K562 (cell line): ENCODE results near the gene TRIM2. TPM values are rescaled to one million over a fixed set of nuclear protein-coding genes. Genes with fewer than 3 reads are reported as not detected.

ENCODE experiments used
- ATAC-seq: fragments of 200-7000 bp; cut with Tn5 transposase; 3 replicates; pipeline ENCODE4 v1.9.1; 2020; ENCODE audit warnings: moderate library complexity
- BruUV-seq: library from RNA; stranded (reverse); fragments of 400-500 nt; replicated peaks from 2 replicates; lab custom pipeline; 2021; lab: Mats Ljungman, UMichigan
- CTCF ChIA-PET: fragments of 300-600 bp; formaldehyde crosslinking; extraction: SDS; loops from one replicate; lab custom pipeline; 2021; ENCODE audit warnings: low intra/inter-chr PET ratio; lab: Yijun Ruan, JAX
- POLR2A ChIA-PET: fragments of 300-600, 350-650 bp; sonication (Branson Sonifier 250); formaldehyde crosslinking; extraction: SDS; loops from one replicate; lab custom pipeline; 2021; ENCODE audit warnings: antibody characterized with exemption, inconsistent platforms; lab: Yijun Ruan, JAX
- DNase-seq, 4 experiments: peaks; one replicate each; pipeline versions ENCODE4 v3.0.0 to v3.0.0-alpha.2; 2011 to 2018; ENCODE audit warnings: low spot score in 3 of 4, mixed read lengths in 3 of 4; ENCODE audit errors: extremely low read depth in 1 of 4
- FAIRE-seq: peaks from 2 replicates; lab custom pipeline; 2011; peaks lifted over from hg19 to GRCh38; lab: Jason Lieb, UNC
- H2AFZ ChIP-seq: 2 replicates; pipeline ENCODE4 v1.6.0; 2011; ENCODE audit warnings: low read depth, low read length, control low read depth, inconsistent platforms
- H3K27ac ChIP-seq: fragments of 200-600 bp; 3 replicates; pipeline ENCODE4 v1.8.0; 2011; ENCODE audit warnings: low read depth, mild to moderate bottlenecking, control low read depth, inconsistent platforms, low read length, moderate library complexity, mixed read lengths; ENCODE audit errors: extremely low read depth
- H3K27me3 ChIP-seq, 2 experiments: fragments of 300-600 bp in 1 of 2; 2 replicates in 1 of 2; 3 replicates in 1 of 2; pipeline versions ENCODE4 v1.6.0 to v1.8.0; 2011; ENCODE audit warnings: inconsistent platforms in 2 of 2, low read length in 2 of 2, mild to moderate bottlenecking in 1 of 2, mixed read lengths in 1 of 2, moderate library complexity in 1 of 2; ENCODE audit not compliant: control insufficient read depth in 2 of 2, insufficient read depth in 2 of 2
- H3K36me3 ChIP-seq: fragments of 300-600 bp; 3 replicates; pipeline ENCODE4 v1.8.0; 2011; ENCODE audit warnings: mild to moderate bottlenecking, low read length, inconsistent platforms; ENCODE audit not compliant: control insufficient read depth, insufficient read depth
- H3K4me1 ChIP-seq, 2 experiments: fragments of 200-600 bp in 1 of 2; replicated peaks in 1 of 2; 2 replicates in 1 of 2; 3 replicates in 1 of 2; pipeline versions ENCODE4 v1.5.1 to v1.8.0; 2011; ENCODE audit warnings: inconsistent platforms in 2 of 2, low read length in 2 of 2, mild to moderate bottlenecking in 1 of 2, mixed read lengths in 1 of 2, moderate library complexity in 1 of 2; ENCODE audit not compliant: control insufficient read depth in 2 of 2, insufficient read depth in 2 of 2
- H3K4me2 ChIP-seq: 2 replicates; pipeline ENCODE4 v1.6.1; 2011; ENCODE audit warnings: low read length, control low read depth, inconsistent platforms, mixed read lengths; ENCODE audit not compliant: insufficient read depth
- H3K4me3 ChIP-seq: fragments of 200-600 bp; sonication (generic), shearing (Covaris generic); 2 replicates; pipeline ENCODE4 v1.5.1; 2016; ENCODE audit warnings: control low read depth, inconsistent platforms
- H3K79me2 ChIP-seq: fragments of 200-600 bp; 3 replicates; pipeline ENCODE4 v1.8.0; 2011; ENCODE audit warnings: low read length, inconsistent platforms; ENCODE audit not compliant: control insufficient read depth, insufficient read depth
- H3K9ac ChIP-seq, 2 experiments: 2 replicates each; pipeline versions ENCODE4 v1.6.0 to v1.6.1; 2011; ENCODE audit warnings: low read depth in 2 of 2, low read length in 2 of 2, control low read depth in 1 of 2, inconsistent platforms in 1 of 2, mild to moderate bottlenecking in 1 of 2, mixed read lengths in 1 of 2; ENCODE audit not compliant: insufficient read depth in 1 of 2
- H3K9me1 ChIP-seq: one replicate; pipeline ENCODE4 v1.6.0; 2011; ENCODE audit warnings: inconsistent platforms, mild to moderate bottlenecking, low read length, moderate library complexity; ENCODE audit not compliant: control insufficient read depth, insufficient read depth
- H3K9me3 ChIP-seq: replicated peaks from 2 replicates; pipeline ENCODE4 v1.5.1; 2011; ENCODE audit warnings: low read depth, low read length, inconsistent platforms; ENCODE audit not compliant: control insufficient read depth, insufficient read depth
- H4K20me1 ChIP-seq: replicated peaks from 2 replicates; pipeline ENCODE4 v1.6.1; 2011; ENCODE audit warnings: low read length, inconsistent platforms, mixed read lengths; ENCODE audit not compliant: control insufficient read depth, insufficient read depth
- ARNT ChIP-seq, 2 experiments: fragments of 450-650 bp; IDR thresholded peaks; 2 replicates each; pipeline ENCODE4 v1.6.1; 2016; ENCODE audit warnings: mild to moderate bottlenecking in 1 of 2
- FOXJ2 ChIP-seq: fragments of 200-800 bp; sonication (Bioruptor generic); IDR thresholded peaks from 2 replicates; pipeline ENCODE4 v1.6.1; 2016; ENCODE audit warnings: missing genetic modification characterization, missing compliant biosample characterization
- HNRNPK ChIP-seq: fragments of 200-400 bp; formaldehyde crosslinking; IDR thresholded peaks from one replicate; pipeline ENCODE4 v1.6.1; 2018; ENCODE audit warnings: mild to moderate bottlenecking, low read depth, low read length; ENCODE audit not compliant: poor library complexity, severe bottlenecking
- PHB ChIP-seq: fragments of 250-450 bp; sonication (Bioruptor Pico); IDR thresholded peaks from 2 replicates; pipeline ENCODE4 v1.5.0; 2021
- PTTG1 ChIP-seq: fragments of 450-650 bp; IDR thresholded peaks from 2 replicates; pipeline ENCODE4 v1.6.1; 2016; ENCODE audit warnings: low read depth, mild to moderate bottlenecking, missing genetic modification characterization, missing compliant biosample characterization
- TEAD2 ChIP-seq: fragments of 450-650 bp; IDR thresholded peaks from 2 replicates; pipeline ENCODE4 v1.6.1; 2016; ENCODE audit warnings: missing genetic modification characterization, control low read depth, missing compliant biosample characterization
- ZBED1 ChIP-seq: IDR thresholded peaks from 2 replicates; pipeline ENCODE4 v1.6.1; 2014
- ZFP36 ChIP-seq: fragments of 150-350 bp; IDR thresholded peaks from 2 replicates; pipeline ENCODE4 v1.6.1; 2018; ENCODE audit warnings: low read length, low read depth; ENCODE audit not compliant: partially characterized antibody
- WGBS: fragments of 100-300 bp; shearing (Covaris generic); methylation state at CpG from one replicate; pipeline ENCODE4 v1.1.6; 2016; ENCODE audit warnings: low coverage, mixed read lengths; ENCODE audit not compliant: insufficient coverage; ENCODE audit errors: missing lambda C conversion rate; 5-methylcytosine and 5-hydroxymethylcytosine counted together
- in situ Hi-C: fragments of 300-500 bp; cut with MboI; formaldehyde crosslinking; loops from 4 replicates; pipeline ENCODE4 v1.15.0; 2018; ENCODE audit warnings: inconsistent platforms, mixed read lengths
- intact Hi-C: fragments of 100-400 bp; cut with micrococcal nuclease; formaldehyde crosslinking; loops from 2 replicates; pipeline ENCODE4 v1.14.2; 2022
- polyA plus RNA-seq, 8 experiments: library from polyadenylated mRNA; depleted of rRNA in 4 of 8; stranded (reverse) in 5 of 8; unstranded in 3 of 8; fragments of >200 nt; fragmentation: Nextera tagmentation in 2 of 8; fragmentation: Illumina TruSeq in 1 of 8; extraction: Ambion mirVana in 2 of 8; extraction: Trizol in 1 of 8; gene quantifications; 2 replicates each; pipeline versions ENCODE4 v1.2.1 to v1.2.3, GENCODE V29; 2011 to 2014; ENCODE audit warnings: inconsistent platforms in 1 of 8, missing spikeins in 1 of 8
- total RNA-seq, 7 experiments: library from RNA; depleted of rRNA in 6 of 7; stranded (reverse); fragments of >200 nt in 6 of 7; fragmentation: Illumina TruSeq in 2 of 7; extraction: Trizol in 2 of 7; gene quantifications; 2 replicates each; pipeline versions ENCODE4 v1.2.1 to v1.2.3, GENCODE V29; 2011 to 2021; ENCODE audit warnings: low replicate concordance in 1 of 7

TRIM2 gene
- total and polyA plus RNA-seq, 9 of the 15 experiments (the other 6 are each of a cell fraction or from before 2014, with no cell fraction given) = 0.01 to 0.41 (median 0.13) TPM; not detected in 1

DNA sequence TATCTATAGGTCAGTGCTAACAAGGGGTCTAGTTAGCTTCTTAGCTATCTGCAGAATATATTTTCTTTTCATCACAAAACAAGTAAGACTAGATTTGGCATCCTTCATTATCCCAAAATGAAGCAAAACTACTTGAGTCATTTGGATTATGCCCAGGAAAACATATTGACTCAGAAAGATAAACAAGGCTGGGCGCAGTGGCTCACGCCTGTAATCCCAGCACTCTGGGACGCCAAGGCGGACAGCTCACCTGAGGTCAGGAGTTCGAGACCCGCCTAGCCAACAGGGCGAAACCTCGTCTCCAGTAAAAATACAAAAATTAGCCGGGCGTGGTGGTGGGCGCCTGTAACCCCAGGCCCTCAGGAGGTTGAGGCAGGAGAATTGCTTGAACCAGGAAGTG lies 122.3 kb downstream of the TRIM2 start:
- Histone ChIP-seq H4K20me1 (no peaks in the 10 kb centered on the region), H3K4me3 (no peak overlapping the region), H3K9ac (no peak overlapping the region), H3K27me3 (peaks cover 9 to 11% of the 10 kb centered on the region in 2 experiments; a peak in 4 of 5 replicates), H3K27ac (no peak overlapping the region), H3K4me1 (no peaks in the 10 kb centered on the region), H3K79me2 (no peaks in the 10 kb centered on the region), H3K4me2 (no peak overlapping the region), H3K9me1 (no peaks in the 10 kb centered on the region), H2AFZ (no peak overlapping the region), H3K9me3 (no peaks in the 10 kb centered on the region), H3K36me3 (no peaks in the 10 kb centered on the region)
- TF ChIP-seq PTTG1 (tag) (no peak), TEAD2 (tag) (no peak), PHB (CRISPR knock-in tag) (no peak), HNRNPK (no peak), ZBED1 (no peak), FOXJ2 (tag) (no peak), ARNT (IDR thresholded peaks at IDR 0.05) (no peak), ZFP36 (no peak)
- 3% methylated on average over 11 of the region's 11 CpGs for WGBS
- intact Hi-C loops (loop anchor here (10.0 kb wide), 1 partner anchor 472 kb away; no protein-coding TSS in a partner anchor), in situ Hi-C loops (loop anchor here (10.0 kb wide), 1 partner anchor 182 kb away; no protein-coding TSS in a partner anchor)
- CTCF ChIA-PET = interaction anchor here (0.7 kb wide), 1 partner anchor 1006 kb away, joined by 6 read pairs; no protein-coding TSS in a partner anchor
- POLR2A ChIA-PET = no interaction called here
- DNase-seq (no peak), ATAC-seq (no peak), FAIRE-seq (no peak)
- no TSS peak for BruUV-seq
